MCF 10A (cell line): ENCODE measurements around the gene COL4A4. TPM values are rescaled to one million over a fixed set of nuclear protein-coding genes. Genes with fewer than 3 reads are reported as not detected.

Source experiments
- BruUV-seq: library from RNA; stranded (reverse); fragments of 400-500 nt; replicated peaks from 2 replicates; lab custom pipeline; 2021; lab: Mats Ljungman, UMichigan
- CTCF ChIA-PET: fragments of 300-600 bp; sonication (Branson Sonifier 250); formaldehyde crosslinking; extraction: SDS; loops from one replicate; lab custom pipeline; 2021; ENCODE audit warnings: antibody characterized with exemption, inconsistent platforms; lab: Yijun Ruan, JAX
- POLR2A ChIA-PET: fragments of 300-600, 350-650 bp; sonication (Branson Sonifier 250); formaldehyde crosslinking; extraction: SDS; loops from one replicate; lab custom pipeline; 2020; ENCODE audit warnings: antibody characterized with exemption, inconsistent platforms; lab: Yijun Ruan, JAX
- DNase-seq: peaks from one replicate; pipeline ENCODE4 v3.0.0-alpha.2; 2018; ENCODE audit not compliant: unreplicated experiment
- H3K27ac Mint-ChIP-seq: one replicate; pipeline ENCODE4 v1.8.0; 2022; ENCODE audit warnings: mild to moderate bottlenecking, low read depth, mixed read lengths; ENCODE audit not compliant: unreplicated experiment
- H3K27me3 Mint-ChIP-seq: one replicate; pipeline ENCODE4 v1.8.0; 2022; ENCODE audit warnings: mixed read lengths; ENCODE audit not compliant: insufficient read depth, unreplicated experiment
- H3K36me3 Mint-ChIP-seq: one replicate; pipeline ENCODE4 v1.8.0; 2022; ENCODE audit warnings: mild to moderate bottlenecking, moderate library complexity, mixed read lengths; ENCODE audit not compliant: insufficient read depth, unreplicated experiment
- H3K4me1 Mint-ChIP-seq: one replicate; pipeline ENCODE4 v1.8.0; 2022; ENCODE audit warnings: mixed read lengths; ENCODE audit not compliant: insufficient read depth, unreplicated experiment
- H3K4me3 Mint-ChIP-seq: one replicate; pipeline ENCODE4 v1.8.0; 2022; ENCODE audit warnings: mild to moderate bottlenecking, moderate library complexity, mixed read lengths; ENCODE audit not compliant: unreplicated experiment
- H3K9me3 Mint-ChIP-seq: one replicate; pipeline ENCODE4 v1.8.0; 2022; ENCODE audit warnings: mixed read lengths; ENCODE audit not compliant: unreplicated experiment
- CTCF ChIP-seq: fragments of 200-600 bp; IDR thresholded peaks from one replicate; pipeline ENCODE4 v1.8.0; 2022; ENCODE audit warnings: antibody characterized with exemption, mild to moderate bottlenecking; ENCODE audit not compliant: unreplicated experiment
- intact Hi-C: fragments of 100-400 bp; cut with micrococcal nuclease; formaldehyde crosslinking; loops from 2 replicates; pipeline ENCODE4 v1.14.1; 2022
- total RNA-seq: library from RNA; stranded (reverse); gene quantifications from 2 replicates; pipeline ENCODE4 v1.2.3, GENCODE V29; 2022

Gene COL4A4
- total RNA-seq, 1 experiment from 2014 or later = 0.30 TPM

- no TSS peak for BruUV-seq
- Mint-ChIP-seq H3K4me1 (peaks cover 5% of the 10 kb centered on the region), H3K9me3 (no peaks in the 10 kb centered on the region), H3K27me3 (peaks cover 25% of the 10 kb centered on the region), H3K4me3 (no peak overlapping the region), H3K36me3 (peaks cover 5% of the 10 kb centered on the region), H3K27ac (no peak overlapping the region)
- no peak for TF ChIP-seq CTCF
- DNase-seq = no peak
- CTCF ChIA-PET = interaction anchor here (1.1 to 1.2 kb wide), 2 partner anchors 21 to 101 kb away, joined by 3 read pairs; no protein-coding TSS in a partner anchor
- POLR2A ChIA-PET = interaction anchor here (0.5 kb wide), 1 partner anchor 87 kb away, joined by 3 read pairs; no protein-coding TSS in a partner anchor
- intact Hi-C loops = loop anchor here (10.0 kb wide), 1 partner anchor 278 kb away; no protein-coding TSS in a partner anchor
Observed at GRCh38 chr2:227127201-227127600, 36.8 kb downstream of the COL4A4 start.

- BruUV-seq = no TSS peak
Observed at GRCh38 chr2:227125506-227125905, 38.5 kb downstream of the COL4A4 start.

GRCh38 chr2:227124811-227125210 is 39.2 kb downstream of the COL4A4 start:
- TF ChIP-seq CTCF = no peak
- Mint-ChIP-seq H3K27me3 (peaks cover 25% of the 10 kb centered on the region), H3K4me3 (no peak overlapping the region), H3K4me1 (peaks cover 2% of the 10 kb centered on the region), H3K9me3 (no peaks in the 10 kb centered on the region), H3K36me3 (peaks cover 5% of the 10 kb centered on the region), H3K27ac (no peak overlapping the region)
- ChIA-PET CTCF (interaction anchor here (0.6 to 0.7 kb wide), 3 partner anchors 8 to 180 kb away, joined by 3 to 4 read pairs (median 4); no protein-coding TSS in a partner anchor), POLR2A (interaction anchor here (1.1 kb wide), 1 partner anchor 106 kb away, joined by 3 read pairs; no protein-coding TSS in a partner anchor)
- intact Hi-C loops = loop anchor here (10.0 kb wide), 1 partner anchor 280 kb away; no protein-coding TSS in a partner anchor
- DNase-seq = no peak
- BruUV-seq = no TSS peak

More at GRCh38 chr2:227125506-227125905, 38.5 kb downstream of the COL4A4 start:
- Mint-ChIP-seq H3K9me3 (no peaks in the 10 kb centered on the region), H3K27ac (no peak overlapping the region), H3K36me3 (peaks cover 5% of the 10 kb centered on the region), H3K27me3 (peaks cover 25% of the 10 kb centered on the region), H3K4me3 (no peak overlapping the region), H3K4me1 (peaks cover 5% of the 10 kb centered on the region)
- CTCF ChIA-PET = interaction anchor here (0.6 kb wide), 2 partner anchors 71 to 179 kb away, joined by 4 read pairs; no protein-coding TSS in a partner anchor
- DNase-seq = no peak
- TF ChIP-seq CTCF = no peak
- POLR2A ChIA-PET = no interaction called here
- intact Hi-C loops = loop anchor here (10.0 kb wide), 1 partner anchor 279 kb away; no protein-coding TSS in a partner anchor

GRCh38 chr2:227123697-227124096 is 40.3 kb downstream of the COL4A4 start:
- POLR2A ChIA-PET = interaction anchor here (1.1 kb wide), 1 partner anchor 107 kb away, joined by 3 read pairs; no protein-coding TSS in a partner anchor
- intact Hi-C loops = loop anchor here (10.0 kb wide), 1 partner anchor 281 kb away; no protein-coding TSS in a partner anchor

More at GRCh38 chr2:227123697-227124096, 40.3 kb downstream of the COL4A4 start:
- TF ChIP-seq CTCF = no peak
- Mint-ChIP-seq H3K9me3 (no peaks in the 10 kb centered on the region), H3K36me3 (peaks cover 5% of the 10 kb centered on the region), H3K27ac (no peak overlapping the region), H3K4me3 (no peak overlapping the region), H3K27me3 (peaks cover 18% of the 10 kb centered on the region), H3K4me1 (no peaks in the 10 kb centered on the region)
- CTCF ChIA-PET = interaction anchor here (1.0 kb wide), 1 partner anchor 115 kb away, joined by 3 read pairs; no protein-coding TSS in a partner anchor
- DNase-seq = no peak
- BruUV-seq = no TSS peak
